Activated CD4-positive, CD25-positive, alpha-beta regulatory T cell treated with anti-CD3 and anti-CD28 coated beads, Interleukin-2, amount 50 U/mL, for 24 hours (primary cell): ENCODE measurements around the gene FAM124A.
"Not testable (repeated sequence)": the region's sequence is repeated elsewhere in the genome, so short reads cannot be mapped to it uniquely, and the experiment has no call there.

ENCODE experiments used
- ATAC-seq, 2 donors: fragments of 150-1000 bp; cut with Tn5 transposase; one replicate each; pipeline ENCODE4 v1.10.0; 2021; ENCODE audit warnings: mild to moderate bottlenecking in 1 of 2, moderate library complexity in 1 of 2

Gene FAM124A

DNA sequence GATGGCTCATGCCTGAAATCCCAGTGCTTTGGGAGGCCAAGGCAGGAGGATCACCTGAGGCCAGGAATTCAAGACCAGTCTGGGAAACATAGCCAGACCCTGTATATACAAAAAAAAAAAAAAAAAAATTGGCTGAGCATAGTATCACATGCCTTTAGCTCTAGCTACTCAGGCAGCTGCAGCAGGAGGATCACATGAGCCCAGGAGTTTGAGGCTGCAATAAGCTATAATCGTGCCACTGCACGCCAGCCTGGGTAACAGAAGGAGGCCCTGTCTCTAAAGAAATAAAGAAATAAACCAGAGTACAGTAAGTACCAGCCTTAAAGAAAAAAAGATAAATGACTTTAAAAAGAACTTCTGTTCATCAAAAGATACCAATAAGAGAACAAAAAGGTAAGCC lies 52.9 kb downstream of the FAM124A start:
- ATAC-seq = no peak

DNA sequence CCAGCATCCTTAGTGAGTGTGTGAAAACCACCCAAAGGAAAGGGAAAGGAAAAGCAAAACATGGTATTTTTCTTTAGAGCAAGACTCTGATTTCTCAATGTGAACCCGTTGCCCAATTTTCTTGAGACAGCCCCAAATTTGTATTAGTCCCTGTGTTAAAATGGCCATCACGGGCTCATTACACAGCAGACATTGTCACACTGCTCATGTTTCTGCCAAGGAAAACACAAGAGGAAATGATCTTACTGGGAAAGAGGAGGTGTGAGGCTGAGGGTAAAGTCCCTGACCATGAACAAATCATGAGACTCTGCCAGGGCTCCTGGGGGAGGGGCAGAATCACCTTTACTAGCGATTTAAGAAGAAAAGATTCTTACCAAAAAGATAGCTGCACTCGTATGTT lies 54.4 kb downstream of the FAM124A start:
- ATAC-seq = no peak

DNA sequence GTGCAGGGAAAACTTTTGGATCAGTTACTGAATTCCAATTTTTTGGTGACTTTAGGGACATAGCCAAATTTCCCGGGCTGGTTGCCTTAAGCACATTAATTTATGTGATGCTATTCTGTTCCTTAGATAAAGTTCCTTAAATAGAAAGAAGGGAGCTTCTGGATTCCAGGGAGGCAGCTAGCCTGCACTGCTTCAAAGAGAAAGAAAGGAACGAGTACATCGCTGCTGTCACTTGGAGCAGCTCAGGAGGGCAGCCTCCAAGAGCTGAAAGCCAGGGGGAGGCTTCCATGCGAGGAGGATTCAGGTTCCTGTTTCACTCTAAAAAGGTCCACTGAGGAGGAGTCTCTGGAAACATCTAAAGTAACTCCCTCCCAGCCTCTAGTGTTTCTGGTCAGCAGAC lies 55.7 kb downstream of the FAM124A start:
- ATAC-seq = no peak

DNA sequence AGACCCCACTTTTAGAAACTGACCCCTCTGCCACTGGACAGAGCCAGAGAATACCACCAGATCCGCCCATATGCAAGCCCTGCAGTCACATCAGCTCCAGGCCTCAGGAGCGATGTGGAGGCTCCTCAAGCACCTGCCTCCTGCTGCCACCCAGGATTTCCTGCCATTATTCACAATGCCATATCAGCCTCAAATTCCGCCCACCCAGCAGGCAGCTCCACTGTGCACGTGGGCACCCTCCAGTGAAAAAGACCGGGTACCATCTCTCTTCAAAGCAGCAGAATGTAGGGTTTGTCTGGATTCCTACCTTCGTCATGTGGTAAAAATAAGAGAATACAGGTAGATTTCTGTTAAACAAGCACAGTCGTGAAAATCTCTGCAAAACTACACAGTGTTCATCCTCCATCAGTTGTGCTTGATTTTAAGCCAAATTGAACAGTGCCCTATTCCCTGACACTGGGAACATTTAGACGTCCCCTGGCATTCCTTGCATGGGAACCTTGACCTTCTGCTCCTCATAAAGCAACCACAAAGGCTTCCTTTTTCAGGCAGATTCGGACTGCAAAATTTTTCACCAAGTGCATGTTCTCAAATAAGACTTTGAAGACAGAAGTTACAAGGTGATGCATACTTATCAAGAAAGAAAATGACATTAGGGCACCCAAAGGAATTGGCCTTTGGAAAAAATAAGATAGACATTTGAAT lies 56.4 kb downstream of the FAM124A start:
- no peak for ATAC-seq

DNA sequence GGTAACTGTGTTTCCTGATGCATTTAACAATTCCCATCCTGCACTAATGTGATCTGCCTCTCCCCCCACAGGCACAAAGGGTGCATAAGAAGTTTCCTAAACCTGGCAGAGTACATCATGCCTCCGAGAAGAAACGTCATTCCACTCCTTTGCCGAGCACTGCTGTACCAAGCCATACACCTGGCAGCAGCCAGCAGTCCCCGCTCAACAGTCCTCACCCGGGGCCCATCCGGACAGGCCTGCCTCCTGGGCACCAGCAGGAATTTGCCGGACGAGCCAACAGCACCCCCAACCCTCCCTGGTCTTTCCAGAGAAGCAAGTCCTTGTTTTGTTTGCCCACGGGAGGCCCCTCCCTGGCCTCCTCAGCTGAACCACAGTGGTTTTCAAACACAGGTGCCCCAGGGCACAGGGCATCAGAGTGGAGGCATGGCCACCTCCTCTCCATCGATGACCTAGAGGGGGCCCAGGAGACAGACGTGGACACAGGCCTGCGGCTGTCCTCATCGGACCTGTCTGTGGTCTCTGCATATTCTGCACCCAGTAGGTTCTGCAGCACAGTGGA lies 58.3 kb downstream of the FAM124A start:
- no peak for ATAC-seq

DNA sequence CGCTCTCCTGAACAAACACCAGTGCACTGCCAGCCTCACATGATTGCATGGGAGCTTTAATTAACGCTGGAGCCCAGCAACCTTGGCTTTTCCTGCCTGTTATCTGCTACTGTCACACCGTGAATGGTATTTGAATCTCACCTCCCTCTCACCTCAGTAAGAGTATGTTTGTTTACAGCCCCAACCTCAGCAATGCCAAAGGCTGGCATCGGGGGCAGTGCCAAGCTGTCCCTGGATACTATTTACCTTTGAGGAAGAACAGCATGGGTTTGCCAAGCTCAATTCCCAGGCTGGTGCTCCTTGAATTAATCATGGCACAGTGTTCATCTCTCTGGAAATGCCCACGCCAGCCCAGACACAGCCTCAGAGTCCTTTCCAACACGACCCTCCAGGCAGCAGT lies 60.1 kb downstream of the FAM124A start:
- ATAC-seq = no peak

DNA sequence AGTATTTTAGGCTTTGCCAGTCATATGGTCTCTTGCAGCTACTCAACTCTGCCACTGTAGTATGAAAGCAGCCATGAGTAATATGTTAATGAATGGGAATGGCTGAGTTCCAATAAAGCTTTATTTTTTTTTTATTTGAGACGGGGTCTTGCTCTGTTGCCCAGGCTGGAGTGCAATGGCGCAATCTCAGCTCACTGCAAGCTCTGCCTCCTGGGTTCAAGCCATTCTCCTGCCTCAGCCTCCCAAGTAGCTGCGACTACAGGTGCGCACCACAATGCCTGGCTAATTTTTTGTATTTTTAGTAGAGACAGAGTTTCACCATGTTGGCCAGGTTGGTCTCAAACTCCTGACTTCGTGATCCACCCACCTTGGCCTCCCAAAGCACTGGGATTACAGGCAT lies 60.7 kb downstream of the FAM124A start:
- ATAC-seq = not testable (repeated sequence)

DNA sequence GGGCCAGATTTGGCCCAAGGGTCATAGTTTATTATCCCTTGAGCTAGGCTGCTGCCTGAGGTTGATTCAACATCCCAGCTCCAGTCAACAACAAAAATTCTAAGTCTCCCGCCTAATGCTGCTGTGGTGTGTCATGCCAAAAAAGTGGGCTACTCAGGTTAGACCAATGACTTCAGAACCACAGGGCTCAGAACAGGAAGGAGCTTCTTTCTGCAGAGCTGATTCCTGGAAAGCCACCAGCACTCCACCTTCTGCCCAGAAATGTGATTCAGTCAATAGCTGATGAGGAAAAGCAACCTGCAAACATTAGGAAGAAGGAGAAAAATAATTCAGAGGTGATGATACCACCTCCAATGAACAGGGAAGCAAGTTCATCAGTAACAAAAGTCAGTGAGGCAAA lies 61.2 kb downstream of the FAM124A start:
- no peak for ATAC-seq

DNA sequence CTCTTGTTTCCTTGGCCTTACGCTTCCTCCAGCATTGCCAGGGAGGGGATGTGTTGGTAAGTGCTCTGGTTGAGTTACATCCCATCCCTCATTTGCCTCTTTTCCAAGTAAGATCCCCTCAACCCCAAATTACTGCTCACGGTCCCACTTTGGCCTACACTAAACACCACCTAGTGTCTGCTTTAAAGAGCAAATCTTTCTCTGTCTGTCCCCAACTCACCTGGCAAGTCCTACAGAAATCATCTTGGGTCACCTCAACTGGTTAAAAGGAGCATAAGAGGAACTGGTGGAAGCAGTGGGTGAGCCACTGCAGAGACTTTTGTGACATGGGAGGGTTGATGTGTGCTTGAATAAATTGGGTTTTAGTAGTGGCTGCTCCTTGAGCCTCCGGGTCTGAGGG lies 62.1 kb downstream of the FAM124A start:
- ATAC-seq = no peak

DNA sequence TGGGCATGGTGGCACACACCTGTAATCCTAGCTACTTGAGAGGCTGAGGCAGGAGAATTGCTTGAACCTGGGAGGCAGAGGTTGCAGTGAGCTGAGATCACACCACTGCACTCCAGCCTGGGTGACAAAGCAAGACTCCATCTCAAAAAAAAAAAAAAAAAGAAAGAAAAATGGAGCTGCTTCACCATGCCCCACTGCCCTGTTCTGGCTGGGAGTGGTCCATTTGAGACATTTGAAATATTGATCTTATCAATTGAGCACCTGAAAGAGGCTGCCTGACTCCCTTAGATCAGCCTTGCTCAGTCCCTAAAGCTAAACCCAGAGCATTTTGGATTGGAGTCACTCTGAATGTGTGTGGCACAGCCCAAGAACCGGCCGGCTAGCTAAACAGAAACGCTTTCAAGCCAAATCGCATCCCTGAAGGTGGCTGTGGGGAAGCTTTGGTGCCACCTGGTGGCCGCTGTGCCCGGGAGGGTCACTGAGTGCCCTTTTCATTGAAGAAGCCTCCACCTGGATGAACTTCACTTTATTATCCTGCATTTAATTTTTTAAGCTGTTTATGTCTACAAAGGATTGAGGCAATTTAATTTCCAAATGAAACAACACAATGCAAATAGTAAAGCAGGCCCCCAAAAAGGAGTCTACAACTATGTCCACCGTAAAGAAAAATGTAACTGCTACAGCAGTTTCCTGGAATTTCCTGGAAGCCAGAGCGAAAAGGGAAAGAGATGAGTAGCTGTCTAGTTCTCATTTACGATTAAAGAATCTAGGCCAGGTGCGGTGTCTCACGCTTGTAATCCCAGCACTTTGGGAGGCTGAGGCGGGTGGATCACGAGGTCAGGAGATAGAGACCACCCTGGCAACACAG lies 64.2 kb downstream of the FAM124A start:
- peak; percentile 65 to 80 for ATAC-seq

DNA sequence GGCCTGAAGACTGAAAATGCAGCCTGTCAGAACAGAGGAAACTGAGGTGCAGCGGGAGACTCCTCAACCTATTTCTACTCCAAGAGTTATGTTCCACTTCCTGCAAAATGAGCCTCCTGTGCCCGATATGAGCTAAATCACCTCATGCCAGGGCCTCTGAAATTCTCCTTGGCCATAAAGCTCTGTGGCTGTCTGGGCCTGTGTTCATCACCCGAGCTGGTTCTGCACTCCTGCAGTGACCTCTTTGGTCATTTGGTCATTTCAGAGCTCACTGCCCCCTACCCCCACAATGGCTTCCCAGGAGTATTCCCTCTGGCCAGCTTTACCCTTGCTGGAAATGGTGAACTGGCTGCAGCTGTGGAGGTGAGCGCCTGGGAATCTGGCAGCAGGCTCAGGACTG lies 65.6 kb downstream of the FAM124A start:
- ATAC-seq = no peak

DNA sequence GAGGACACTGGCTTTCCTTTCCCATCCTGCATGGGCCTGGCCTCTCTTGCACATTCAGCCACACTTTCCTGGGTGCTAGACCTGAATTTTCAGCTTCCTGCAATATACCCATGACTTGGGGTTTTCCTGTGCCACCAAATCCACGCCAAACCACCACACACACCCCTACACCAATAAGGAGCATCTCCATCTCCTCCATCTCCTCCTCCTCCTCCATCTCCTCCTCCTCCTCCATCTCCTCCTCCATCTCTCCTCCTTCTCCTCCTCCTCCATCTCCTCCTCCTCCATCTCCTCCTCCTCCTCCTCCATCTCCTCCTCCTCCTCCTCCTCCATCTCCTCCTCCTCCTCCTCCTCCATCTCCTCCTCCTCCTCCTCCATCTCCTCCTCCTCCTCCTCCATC lies 66.1 kb downstream of the FAM124A start:
- ATAC-seq = not testable (repeated sequence)

DNA sequence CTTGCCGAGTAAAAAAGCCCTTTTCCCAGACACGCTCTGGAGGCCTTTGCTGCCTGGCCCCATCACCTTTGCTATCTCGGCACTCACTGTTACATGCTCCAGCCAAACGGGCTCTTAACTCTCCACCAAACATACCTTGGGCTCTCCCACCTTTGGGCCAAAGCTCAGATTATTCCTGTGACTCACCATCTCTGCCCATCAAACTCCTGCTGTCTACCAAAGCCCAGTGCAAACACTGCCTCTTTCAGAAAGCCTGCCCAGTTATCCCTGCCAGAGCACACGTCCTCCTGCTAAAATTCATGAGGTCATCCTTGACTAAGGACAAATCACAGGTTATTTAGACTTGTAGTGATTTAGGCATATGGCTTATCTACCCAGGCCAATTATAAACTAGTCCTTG lies 69.1 kb downstream of the FAM124A start:
- ATAC-seq = no peak

DNA sequence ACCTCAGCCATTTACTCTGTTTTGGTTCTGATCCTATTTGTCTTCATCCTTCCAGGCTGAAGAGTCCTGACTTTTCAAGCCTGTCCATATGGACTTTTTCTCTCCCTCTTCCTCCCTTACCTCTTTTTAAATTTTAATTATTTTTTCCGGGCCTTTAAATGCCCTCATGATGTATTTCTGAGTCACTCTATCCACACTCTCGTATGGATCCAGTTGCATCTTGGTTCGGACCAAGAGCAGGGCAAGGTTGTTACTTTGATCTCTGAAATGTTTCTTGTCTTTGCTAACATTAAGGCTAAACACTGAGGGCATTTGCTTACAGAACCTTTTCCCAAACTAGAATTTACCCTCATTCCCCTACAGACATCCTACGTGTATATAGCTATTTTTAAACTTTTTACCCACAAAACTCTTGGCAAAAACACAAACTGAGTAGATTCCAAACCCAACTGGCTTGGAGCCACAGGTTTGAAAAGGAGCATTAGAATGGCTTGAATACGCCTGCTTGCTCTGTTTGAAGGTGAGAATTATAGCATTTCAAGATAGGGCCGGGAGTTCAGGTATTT lies 69.9 kb downstream of the FAM124A start:
- ATAC-seq = no peak

DNA sequence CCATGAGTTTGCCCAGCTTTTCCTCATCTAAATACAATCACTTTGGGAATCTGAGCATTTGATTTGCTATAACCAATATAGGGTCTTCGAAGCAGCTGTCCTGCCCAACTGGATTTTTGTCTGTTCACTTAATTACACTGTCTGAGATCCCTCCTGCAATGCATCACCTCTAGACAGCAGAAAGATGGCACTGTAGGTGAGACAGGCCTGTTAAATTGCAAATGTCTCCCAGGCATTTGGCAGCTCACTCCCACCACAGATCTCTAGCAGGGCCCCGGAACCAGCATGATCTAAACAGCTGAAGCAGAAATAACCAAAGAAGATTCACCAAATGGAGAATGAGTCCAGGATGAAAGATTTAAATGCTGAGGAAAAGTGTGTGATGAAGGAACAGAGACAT lies 75.4 kb downstream of the FAM124A start:
- ATAC-seq = no peak

DNA sequence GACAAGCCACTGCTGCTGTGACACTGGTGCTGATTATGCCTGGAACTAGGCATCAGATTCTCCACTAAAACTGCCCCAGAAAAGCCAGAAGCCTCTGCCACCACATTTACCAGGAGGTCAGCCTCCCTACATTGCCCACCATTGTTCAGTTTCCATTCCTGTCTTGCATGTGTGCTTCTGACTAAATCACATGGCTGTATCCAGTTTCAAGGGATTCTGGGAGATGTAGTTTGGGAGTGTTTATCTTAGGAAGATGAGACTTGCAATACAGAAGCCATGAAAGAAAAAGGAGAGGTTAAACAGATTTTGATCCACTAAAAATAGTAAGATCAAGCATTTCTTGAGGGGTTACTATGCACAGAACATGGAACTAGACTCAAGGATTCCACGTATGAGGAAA lies 76.6 kb downstream of the FAM124A start:
- ATAC-seq = no peak

DNA sequence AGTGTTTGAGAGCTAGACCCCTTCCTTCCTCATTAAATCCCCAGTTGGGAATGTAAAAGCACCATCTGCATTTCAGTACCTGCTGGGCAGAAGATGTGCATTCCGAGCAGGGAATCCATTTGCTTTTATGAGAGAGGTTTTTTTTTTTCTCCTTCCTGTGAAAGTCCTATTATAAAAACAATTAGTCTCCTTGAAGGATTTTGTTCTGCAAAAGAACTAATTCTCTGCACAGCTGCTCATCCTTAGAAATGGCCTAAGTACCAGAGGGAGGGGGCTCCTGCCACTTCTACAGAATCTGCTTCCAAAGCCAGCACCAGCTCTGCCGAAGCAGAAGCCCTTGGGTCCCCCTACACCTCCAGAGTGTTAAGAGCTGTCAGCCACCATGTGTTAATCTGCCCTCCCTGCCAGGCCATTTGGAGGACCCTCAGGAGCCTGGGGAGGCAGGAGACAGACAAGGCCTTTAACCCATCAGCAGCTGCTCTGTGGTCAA lies 80.9 kb downstream of the FAM124A start:
- ATAC-seq = no peak

DNA sequence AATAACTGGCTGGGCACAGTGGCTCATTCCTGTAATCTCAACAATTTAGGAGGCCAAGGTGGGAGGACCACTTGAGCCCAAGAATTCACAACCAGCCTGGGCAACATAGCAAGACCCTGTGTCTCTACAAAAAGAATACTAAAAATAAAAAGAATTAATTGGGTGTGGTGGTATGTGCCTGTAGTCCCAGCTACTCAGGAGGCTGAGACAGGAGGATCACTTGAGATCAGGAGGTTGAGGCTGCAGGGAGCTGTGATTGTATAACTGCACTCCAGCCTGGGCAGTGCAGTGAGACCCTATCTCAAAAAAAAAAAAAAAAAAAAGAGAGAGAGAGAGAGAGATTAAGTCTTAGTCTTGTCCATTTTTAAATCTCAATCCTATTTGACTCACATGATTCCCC lies 81.7 kb downstream of the FAM124A start:
- ATAC-seq = no peak

DNA sequence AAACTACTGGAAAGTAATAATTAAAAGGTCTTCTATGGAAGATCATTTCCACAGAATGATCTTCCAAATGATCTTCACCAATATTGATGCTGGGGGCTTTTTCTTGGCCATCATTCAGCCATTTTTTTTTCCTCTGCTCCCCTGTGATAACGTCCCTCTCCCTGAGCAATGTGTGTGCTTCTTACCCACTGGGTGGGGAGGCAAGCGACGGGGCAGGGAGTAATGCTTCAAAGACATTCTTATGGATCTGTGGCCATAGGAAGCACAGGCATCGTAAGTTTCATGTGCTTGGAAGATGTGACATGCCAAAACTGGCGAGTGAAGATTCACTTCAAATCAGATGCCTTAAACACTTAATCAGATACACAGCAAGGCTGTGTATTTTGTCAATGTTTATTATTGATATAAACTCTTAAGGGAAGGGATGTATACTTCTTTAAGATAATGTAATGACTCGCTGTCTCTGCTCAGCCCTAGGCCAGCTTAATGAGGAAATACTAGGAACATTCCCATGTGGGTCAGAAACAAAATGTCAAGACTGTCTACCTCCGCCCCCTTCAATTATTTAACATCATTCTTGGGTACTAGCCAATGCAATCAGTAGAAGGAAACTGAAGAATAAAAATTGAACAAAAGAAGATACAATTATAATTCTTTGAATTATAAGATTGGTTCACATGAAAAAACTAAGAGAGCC lies 83.2 kb downstream of the FAM124A start:
- no peak for ATAC-seq

DNA sequence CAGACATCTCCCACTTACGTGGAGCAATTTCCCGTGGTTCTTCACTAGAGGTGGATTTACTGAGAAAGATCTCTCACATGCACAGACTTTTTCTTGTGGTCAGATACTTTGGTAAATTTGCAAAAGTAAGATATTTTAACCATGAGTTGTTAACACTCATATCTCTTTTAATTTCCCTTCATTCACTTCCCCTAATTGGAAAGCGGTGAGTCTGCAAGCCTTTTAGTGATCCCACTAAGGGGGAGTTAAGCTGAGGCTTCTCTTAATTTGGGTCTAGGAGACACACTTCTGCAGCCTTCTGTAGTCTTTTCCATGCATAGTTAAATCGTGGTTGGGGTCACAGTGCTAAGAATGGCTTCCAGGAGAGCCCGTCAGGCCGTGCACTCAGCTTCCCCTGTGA lies 86.6 kb downstream of the FAM124A start:
- no peak for ATAC-seq

DNA sequence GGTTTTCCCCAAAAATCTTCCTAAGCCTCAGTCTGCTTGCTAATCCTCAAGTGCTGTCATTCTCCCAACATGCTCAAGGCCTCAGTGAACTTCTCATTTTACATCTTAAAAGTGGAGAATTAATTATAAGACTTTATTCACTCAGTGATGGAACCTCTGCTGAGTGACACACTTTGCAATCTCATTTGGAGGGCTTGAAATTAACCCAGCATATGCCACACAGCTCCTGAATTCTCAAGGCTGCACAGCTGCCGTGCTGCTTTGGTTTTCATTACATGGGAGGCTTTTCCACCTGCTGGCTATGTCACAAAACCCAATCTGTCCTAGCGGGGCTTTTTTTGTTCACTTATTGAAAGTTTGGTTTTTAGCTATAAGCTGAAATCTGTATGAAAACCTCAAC lies 89.0 kb downstream of the FAM124A start:
- ATAC-seq = no peak

DNA sequence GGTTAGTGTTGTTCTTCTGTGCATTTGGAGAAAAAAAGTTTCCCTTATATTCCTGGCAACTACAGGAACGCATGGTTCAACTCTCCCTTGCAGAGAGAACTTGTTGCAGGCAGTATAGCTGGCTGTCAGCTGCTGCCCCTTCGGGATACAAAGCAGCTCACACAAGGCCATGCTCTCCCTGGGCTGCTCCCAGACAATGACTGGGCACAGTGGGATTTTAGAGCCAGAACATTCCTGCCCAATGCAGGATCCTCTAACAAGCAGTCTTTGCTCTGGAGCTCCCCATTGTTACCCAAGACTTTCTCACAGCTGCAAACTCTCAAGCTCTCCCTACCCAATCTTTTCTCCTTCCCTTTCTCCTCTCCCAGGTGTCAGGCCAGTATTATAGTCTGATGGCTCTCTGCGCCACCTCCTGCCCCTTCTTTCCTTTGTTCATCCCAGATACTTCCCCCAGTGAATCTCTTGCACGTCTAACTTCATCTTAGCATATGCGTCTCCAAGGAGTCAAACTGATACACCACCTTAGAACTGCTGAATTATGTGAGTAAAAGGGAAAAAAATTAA lies 89.8 kb downstream of the FAM124A start:
- ATAC-seq = no peak

DNA sequence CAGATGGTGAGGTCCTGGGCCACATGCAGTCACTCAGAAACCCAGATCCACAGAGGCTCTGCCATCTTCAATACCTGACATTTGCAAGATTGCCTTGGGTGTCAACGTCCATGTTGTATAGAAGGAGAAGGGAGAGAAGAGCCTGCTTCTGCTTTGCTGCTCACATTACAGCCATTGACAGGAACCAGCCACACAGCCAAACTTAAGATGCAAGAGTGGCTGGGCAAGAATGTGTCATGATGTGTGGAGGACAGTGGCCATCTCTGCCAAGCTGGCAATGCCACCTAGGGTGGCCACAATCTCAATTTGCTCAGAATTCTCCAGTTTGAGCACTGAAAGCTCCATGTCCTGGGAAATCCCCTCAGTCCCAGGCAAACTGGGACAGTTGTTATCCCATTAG lies 91.4 kb downstream of the FAM124A start:
- no peak for ATAC-seq
